CD4-positive, alpha-beta T cell treated with Interferon alpha-2 for 1 hour (primary cell): ENCODE data around the gene LRRC55.

ENCODE experiments used
- DNase-seq, 2 donors: peaks; one replicate each; pipeline ENCODE4 v3.0.0-alpha.2; 2020 to 2022

The LRRC55 gene

DNA sequence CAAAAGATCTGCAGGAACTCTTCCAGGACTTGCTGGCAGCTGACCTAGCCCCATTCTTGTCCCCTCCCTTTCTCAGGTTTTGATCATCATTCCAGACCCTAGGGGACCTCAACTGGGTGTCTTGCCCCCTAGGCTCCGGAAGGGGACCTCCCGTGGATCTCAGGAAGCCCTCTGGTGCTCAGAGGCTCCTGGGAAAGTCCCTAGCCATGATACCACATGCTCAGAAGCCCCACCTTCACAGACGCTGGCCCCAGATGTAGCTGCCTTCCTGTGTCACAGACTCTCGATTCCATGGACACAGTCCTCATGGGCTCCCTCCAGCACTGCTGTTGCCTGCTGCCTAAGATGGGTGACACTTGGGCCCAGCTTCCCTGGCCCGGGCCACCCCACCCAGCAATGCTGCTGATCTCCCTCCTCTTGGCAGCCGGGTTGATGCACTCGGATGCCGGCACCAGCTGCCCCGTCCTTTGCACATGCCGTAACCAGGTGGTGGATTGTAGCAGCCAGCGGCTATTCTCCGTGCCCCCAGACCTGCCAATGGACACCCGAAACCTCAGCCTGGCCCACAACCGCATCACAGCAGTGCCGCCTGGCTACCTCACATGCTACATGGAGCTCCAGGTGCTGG is at the start of gene LRRC55:
Gene LRRC55, plus strand, starts transcription at position 276 of the 628 bp plus-strand sequence. Its CDS starts 70 bp downstream, at position 346.
- no peak for DNase-seq

DNA sequence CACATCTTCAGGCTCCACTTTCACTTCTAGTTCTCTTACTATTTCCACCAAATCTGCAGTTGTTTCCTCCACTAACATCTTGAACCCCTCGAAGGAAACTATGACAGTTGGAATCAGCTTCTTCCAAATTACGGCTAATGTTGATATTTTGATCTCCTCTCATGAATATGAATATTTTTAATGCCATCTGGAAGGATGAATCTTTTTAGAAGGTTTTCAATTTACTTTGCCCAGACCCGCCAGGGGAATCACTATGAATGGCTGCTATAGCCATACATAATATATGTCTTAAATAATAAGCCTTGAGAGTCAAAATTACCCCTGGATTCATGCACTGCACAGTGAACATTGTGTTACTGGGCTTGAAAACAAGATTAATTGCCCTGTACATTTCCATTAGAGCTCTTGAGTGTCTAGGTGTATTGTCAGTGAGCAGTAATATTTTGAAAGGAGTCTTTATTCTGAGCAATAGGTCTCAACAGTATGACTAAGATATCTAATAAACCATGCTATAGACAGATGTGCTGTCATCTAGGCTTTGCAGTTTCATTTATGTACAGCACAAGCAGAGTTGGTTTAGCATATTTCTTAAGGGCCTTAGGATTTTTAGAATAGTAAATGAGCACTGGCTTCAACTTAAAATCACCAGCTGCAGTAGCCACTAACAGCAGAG is 48.3 kb upstream of the LRRC55 start:
- no peak for DNase-seq

DNA sequence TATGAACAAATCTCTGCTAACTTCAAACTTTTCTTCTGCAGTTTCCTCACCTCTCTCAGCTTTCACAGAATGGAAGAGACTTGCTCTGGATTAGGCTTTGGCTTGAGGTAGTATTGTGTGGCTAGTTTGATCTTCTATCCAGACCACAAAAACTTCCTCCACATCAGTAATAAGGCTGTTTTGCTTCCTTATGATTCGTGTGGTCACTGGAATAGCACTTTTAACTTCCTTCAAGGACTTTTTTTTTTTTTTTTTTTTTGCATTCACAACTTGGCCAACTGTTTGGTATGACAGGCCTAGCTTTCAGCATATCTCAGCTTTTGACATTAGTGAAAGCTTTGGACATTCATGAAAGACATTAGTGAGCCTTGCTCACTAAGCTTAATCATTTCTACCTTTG is 47.5 kb upstream of the LRRC55 start:
- no peak for DNase-seq

- DNase-seq: no peak
Observed at GRCh38 chr11:57135020-57135751, 46.6 kb upstream of the LRRC55 start.

GRCh38 chr11:57140568-57140967 is 41.2 kb upstream of the LRRC55 start:
- DNase-seq: no peak

GRCh38 chr11:57143459-57143858 is 38.3 kb upstream of the LRRC55 start:
- DNase-seq: no peak

- DNase-seq: no peak
Observed at GRCh38 chr11:57144075-57144474, 37.7 kb upstream of the LRRC55 start.

- DNase-seq: no peak
Observed at GRCh38 chr11:57144531-57145320, 37.0 kb upstream of the LRRC55 start.

- DNase-seq: no peak
Observed at GRCh38 chr11:57146301-57146700, 35.5 kb upstream of the LRRC55 start.

- DNase-seq: no peak
Observed at GRCh38 chr11:57148621-57149020, 33.1 kb upstream of the LRRC55 start.

DNA sequence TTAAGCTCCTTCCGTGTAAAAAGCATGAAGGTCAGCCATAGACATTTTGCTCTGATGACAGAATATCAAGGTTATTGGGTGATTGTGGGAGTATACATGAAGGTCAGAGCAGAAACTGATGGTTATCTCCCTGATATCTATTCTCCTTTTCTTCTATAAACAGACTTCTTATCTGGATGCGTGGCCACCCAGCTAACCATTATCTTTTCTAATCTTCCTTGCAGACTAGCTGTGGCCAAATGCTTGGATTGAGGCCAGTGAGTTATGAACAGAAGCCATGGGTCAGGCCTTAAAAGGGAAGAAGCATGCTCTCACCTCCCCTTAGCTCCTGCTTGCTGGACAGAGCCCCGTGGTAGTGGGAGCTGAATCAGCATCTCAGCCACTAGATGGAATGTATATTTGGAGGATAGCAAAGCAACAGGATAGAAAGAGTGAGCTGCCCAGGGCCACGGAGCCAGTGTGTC is 31.3 kb upstream of the LRRC55 start:
- DNase-seq: no peak

DNA sequence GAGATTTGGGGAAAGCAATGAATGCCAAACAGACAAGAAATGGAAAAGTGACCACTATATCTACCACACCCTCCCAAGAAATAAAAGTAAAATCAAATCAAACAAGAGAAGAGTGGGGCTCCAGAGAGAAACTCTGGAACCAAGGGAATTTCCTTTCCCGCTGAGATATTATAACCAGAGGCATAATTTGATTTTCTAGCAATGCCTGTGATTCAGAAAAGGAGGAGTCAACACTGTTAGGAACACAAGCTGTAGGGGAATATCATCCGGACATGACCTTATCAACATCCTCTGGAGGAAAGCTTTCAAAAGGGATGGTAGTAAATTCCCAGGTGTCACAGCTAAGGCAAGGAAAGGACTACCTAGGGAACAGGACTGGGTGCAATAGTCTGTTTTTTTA is 29.6 kb upstream of the LRRC55 start:
- no peak for DNase-seq

DNA sequence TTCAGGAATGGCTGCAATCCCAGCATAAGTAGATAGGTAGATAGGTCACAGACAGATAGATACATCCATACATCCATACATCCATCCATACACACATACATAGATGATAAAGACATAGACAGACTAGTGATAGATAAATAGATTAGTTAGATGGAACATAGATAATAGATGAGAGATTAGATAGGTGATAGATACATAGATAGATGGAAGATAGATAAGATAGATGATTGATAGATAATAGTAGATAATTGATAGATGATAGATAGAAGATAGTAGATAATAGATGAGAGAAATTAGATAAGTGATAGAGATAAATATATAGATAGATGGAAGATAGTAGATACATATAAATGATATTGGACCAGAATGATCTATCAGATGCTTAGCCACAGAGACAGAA is 28.3 kb upstream of the LRRC55 start:
- DNase-seq: no peak

DNA sequence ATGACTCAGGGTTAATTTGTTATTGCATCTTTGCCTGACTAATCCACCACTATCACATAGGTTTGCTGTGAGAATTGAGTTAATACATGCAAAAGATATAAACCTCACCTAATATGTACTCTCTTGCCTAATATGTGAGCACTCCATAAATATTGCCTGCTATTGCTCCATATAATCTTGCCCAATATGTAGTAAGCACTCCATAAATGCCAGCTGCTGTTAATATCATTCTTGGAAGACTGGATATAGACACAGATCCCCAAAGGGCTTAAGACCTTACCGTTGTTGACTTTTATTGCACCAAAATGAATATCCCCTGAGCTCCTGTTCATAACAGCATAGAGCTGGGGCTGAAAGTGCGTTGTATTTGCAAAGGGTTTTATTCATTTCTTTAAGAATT is 27.0 kb upstream of the LRRC55 start:
- no peak for DNase-seq

DNA sequence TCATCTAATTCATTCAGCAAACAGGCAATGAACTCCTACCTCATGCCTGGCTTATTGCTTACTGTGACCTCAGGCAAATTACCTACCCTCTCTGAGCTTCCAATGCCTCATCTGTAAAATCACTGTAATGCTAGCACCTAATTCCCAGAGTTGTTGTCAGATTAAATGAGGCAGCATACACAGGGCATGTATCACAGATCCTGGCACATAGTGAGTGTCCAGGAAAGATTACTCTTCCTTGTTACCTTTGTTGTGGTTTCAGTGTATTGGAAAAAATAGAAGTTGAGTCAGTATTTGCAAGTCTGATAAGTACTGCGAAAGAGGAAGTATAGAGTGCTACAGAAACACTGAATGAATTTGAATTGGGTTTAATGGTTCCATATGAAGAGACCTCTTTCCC is 26.4 kb upstream of the LRRC55 start:
- no peak for DNase-seq

DNA sequence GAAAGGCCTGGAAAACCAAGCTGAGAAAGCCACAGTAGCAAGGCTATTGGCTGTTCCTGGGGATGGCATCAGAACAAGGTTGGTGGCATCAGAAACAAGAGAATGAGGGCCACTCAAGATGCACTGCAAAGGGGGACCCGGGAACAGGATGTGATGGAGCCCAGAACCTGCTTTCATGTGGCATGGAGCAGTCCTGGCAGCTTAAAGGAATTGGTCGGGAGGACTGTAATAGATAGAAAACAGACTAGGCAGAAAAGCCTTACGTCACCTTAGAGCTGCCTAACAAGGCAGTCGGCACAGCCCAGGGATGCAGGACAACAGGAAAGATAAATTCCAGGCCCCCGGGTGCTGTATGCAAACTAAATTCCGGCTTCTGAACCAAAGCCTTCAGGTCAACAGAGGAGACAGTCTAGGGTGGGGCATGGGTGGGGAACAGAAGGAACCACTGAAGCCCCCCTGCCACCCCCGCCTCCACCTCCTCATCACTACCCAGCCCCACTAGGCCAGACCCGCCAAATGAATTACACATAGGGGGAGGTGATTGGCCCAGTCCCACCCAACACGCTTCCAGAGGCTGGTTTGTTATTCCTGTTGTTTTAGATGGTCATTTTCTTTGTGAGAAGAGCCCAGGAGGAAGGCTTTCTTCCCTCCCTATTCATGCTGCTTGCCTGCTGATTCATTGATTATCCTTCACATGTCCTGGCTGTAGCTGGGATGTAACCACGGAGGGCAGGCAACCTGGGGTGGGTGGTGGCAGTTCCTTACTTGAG is 25.7 kb upstream of the LRRC55 start:
- no peak for DNase-seq

GRCh38 chr11:57156928-57157327 is 24.8 kb upstream of the LRRC55 start:
- no peak for DNase-seq

DNA sequence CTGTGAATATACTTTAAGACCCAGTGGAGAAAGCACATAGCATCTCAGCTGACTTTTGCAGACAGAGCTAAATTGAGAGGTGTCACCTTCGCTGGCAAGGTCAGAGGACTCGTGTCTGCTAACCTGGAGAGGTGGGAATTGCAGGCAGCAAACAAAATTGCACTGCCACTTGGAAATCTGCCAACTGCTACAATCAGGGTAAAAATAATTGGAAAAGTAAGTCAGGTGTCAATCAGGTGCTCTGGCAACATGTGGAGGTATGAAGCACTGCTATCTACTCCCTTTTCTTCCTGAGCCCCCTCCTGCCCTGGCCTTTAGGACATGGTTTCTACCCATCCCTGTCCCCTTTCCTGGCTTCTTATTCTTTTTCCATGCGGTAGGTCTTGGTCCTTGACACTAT is 24.1 kb upstream of the LRRC55 start:
- no peak for DNase-seq

DNA sequence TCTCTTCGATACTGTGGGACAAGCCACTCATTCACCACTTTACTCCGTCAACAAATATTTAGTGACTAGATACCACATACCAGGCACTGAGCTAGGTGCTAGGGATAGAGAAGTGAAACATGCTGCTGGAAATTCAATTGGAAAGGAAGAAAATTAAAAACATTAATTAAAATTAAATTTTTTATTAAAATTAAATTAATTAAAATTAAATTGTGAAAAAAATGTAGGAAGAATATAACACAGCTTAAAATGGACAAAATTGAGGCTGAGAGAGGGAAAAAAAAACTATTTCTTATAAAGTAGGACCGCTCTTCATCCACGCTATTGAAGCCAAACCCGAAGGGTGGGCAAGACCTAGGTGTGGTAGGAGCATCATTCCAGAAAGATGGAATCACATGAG is 23.6 kb upstream of the LRRC55 start:
- no peak for DNase-seq

DNA sequence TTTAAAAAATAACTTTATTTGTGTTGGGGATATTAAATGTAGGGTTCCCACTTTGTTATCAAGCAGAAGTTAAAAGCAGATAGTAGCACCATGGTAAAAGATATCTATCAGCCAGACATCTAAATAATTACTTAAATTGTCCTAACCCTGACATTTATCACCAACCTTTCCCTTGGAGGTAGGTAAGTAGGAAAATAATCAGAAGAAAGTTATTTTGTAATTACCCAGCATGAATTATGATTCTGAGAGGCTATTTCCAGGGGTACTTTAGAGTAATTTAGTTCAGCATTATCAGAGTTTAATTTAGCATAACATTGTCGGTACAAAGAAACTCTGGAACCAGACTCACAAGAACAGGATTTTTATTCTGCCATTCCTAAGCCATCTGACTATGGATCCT is 23.2 kb upstream of the LRRC55 start:
- DNase-seq: no peak

DNA sequence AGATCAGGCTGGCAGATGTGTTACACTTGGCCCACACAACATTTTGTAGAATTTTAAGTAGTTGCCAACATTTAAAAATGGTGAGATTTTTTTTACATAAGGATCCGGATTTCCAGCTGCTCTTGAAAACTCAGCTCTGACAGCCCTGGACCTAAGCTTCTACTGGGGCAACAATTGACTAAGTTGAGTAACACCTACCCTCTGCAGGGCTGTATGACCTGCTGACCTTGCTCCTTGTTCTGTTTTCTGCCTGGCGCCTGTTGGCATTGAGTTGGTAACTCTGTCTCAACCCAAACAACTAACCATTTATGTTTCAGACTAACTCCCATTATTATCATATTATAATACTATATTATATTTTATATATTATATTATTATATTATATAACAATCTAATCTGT is 21.1 kb upstream of the LRRC55 start:
- DNase-seq: no peak

GRCh38 chr11:57161351-57161750 is 20.4 kb upstream of the LRRC55 start:
- DNase-seq: no peak
